ENCODE measurements around the gene TOM1L1. TPM values are rescaled to one million over a fixed set of nuclear protein-coding genes. Genes with fewer than 3 reads are reported as not detected.

The TOM1L1 gene
- total RNA-seq, 1 donor from 2014 or later = 27.8 TPM

DNA sequence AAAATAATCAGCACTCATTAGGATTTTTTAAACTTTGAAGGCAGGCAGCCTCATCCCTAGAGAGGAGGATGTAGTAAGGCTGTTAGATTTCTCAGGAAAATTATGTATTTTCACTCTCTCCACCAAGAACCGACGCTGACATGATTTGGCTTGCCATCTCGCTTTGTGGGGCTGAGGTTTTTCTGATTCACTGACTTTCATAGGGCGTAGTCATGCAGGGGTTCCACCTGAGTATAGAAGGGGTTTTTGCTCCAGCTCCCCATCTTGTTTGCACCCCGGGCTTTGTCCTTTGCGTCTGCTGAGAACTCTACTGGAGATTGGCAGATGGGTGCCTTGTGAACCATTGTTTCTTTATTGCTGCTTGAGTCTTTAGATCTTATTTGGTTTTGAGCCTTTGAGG is 20.2 kb downstream of the TOM1L1 start:
- Mint-ChIP-seq H3K36me3 (ENCODE audit: low read depth) (peaks cover 40% of the 10 kb centered on the region), H3K27ac (ENCODE audit: unreplicated experiment) (no peak overlapping the region), H3K27me3 (ENCODE audit: low read depth) (no peaks in the 10 kb centered on the region), H3K4me1 (no peaks in the 10 kb centered on the region), H3K9me3 (peaks cover 12% of the 10 kb centered on the region), H3K4me3 (no peak overlapping the region)
- TF ChIP-seq CTCF (conservative IDR thresholded peaks at IDR 0.05) = no peak
- DNase-seq (ENCODE audit: low read depth, low spot score) = no peak

DNA sequence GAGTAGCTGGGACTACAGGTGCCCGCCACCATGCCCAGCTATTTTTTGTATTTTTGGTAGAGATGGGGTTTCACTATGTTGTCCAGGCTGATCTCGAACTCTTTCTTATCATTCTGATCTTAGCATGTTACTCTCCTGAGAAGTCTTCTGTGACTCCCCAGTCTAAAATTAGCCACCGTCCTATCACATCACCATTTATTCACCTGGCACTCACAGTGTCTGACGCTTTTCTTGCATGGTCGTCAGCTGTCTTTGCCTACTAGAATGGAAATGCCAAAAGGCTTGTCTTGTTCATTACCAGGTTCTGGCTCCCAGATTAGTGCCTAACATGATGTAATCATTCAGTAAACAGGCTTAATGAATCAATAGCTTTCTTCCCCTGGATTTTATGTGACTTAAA is 23.8 kb downstream of the TOM1L1 start:
- no peak overlapping the region for H3K27ac Mint-ChIP-seq (ENCODE audit: unreplicated experiment)
- no peaks in the 10 kb centered on the region for H3K4me1 Mint-ChIP-seq
- no peak for DNase-seq (ENCODE audit: low read depth, low spot score)
- no peaks in the 10 kb centered on the region for H3K9me3 Mint-ChIP-seq
- H3K36me3 Mint-ChIP-seq (ENCODE audit: low read depth) = peaks cover 22% of the 10 kb centered on the region
- no peak overlapping the region for H3K4me3 Mint-ChIP-seq
- TF ChIP-seq CTCF (conservative IDR thresholded peaks at IDR 0.05) = no peak
- no peaks in the 10 kb centered on the region for H3K27me3 Mint-ChIP-seq (ENCODE audit: low read depth)

- Mint-ChIP-seq H3K9me3 (no peaks in the 10 kb centered on the region), H3K27me3 (ENCODE audit: low read depth) (no peaks in the 10 kb centered on the region), H3K4me3 (no peak overlapping the region), H3K4me1 (no peaks in the 10 kb centered on the region), H3K27ac (ENCODE audit: unreplicated experiment) (no peak overlapping the region), H3K36me3 (ENCODE audit: low read depth) (peaks cover 25% of the 10 kb centered on the region)
- no peak for TF ChIP-seq CTCF (conservative IDR thresholded peaks at IDR 0.05)
- no peak for DNase-seq (ENCODE audit: low read depth, low spot score)
Measured at GRCh38 chr17:54927525-54927924, 26.9 kb downstream of the TOM1L1 start.

- Mint-ChIP-seq H3K27ac (ENCODE audit: unreplicated experiment) (no peak overlapping the region), H3K27me3 (ENCODE audit: low read depth) (no peaks in the 10 kb centered on the region), H3K9me3 (no peaks in the 10 kb centered on the region), H3K4me1 (no peaks in the 10 kb centered on the region), H3K36me3 (ENCODE audit: low read depth) (peaks cover 22% of the 10 kb centered on the region), H3K4me3 (no peak overlapping the region)
- TF ChIP-seq CTCF (conservative IDR thresholded peaks at IDR 0.05) = no peak
- DNase-seq (ENCODE audit: low read depth, low spot score) = no peak
Measured at GRCh38 chr17:54932711-54933110, 32.1 kb downstream of the TOM1L1 start.

- Mint-ChIP-seq H3K9me3 (no peaks in the 10 kb centered on the region), H3K36me3 (ENCODE audit: low read depth) (peaks cover 17% of the 10 kb centered on the region), H3K27me3 (ENCODE audit: low read depth) (no peaks in the 10 kb centered on the region), H3K27ac (ENCODE audit: unreplicated experiment) (no peak overlapping the region), H3K4me3 (no peak overlapping the region), H3K4me1 (no peaks in the 10 kb centered on the region)
- no peak for TF ChIP-seq CTCF (conservative IDR thresholded peaks at IDR 0.05)
- DNase-seq (ENCODE audit: low read depth, low spot score) = no peak
Measured at GRCh38 chr17:54933921-54934320, 33.3 kb downstream of the TOM1L1 start.

DNA sequence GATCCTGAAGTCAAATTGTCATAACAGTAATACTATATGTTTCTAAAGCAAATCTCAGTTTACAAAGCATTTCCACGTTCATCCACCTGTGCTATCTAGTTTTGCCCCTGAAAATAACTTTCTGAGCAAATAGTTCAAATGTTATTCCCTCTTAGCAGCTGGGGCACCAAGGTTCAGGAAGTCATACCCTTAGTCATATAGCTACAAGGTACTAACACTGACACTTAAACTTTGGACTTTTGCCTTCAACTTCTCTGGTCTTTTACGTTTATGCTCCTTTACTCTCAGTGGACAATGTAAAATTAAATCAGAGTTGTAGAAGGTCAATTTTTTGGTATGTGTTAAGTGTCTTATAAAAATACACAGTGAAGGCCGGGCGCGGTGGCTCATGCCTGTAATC is 34.8 kb downstream of the TOM1L1 start:
- peaks cover 14% of the 10 kb centered on the region for H3K36me3 Mint-ChIP-seq (ENCODE audit: low read depth)
- no peak overlapping the region for H3K27ac Mint-ChIP-seq (ENCODE audit: unreplicated experiment)
- no peak for TF ChIP-seq CTCF (conservative IDR thresholded peaks at IDR 0.05)
- no peaks in the 10 kb centered on the region for H3K9me3 Mint-ChIP-seq
- H3K27me3 Mint-ChIP-seq (ENCODE audit: low read depth) = no peaks in the 10 kb centered on the region
- DNase-seq (ENCODE audit: low read depth, low spot score) = no peak
- no peaks in the 10 kb centered on the region for H3K4me1 Mint-ChIP-seq
- H3K4me3 Mint-ChIP-seq = no peak overlapping the region
